ENCODE data around the gene NAA40. TPM values are rescaled to one million over a fixed set of nuclear protein-coding genes. Genes with fewer than 3 reads are reported as not detected.

NAA40 gene
- total and polyA plus RNA-seq, 10 of the 15 experiments (the other 5 are each of a cell fraction or from before 2014, with no cell fraction given), result 4.8 to 31.6 (median 22.2) TPM

DNA sequence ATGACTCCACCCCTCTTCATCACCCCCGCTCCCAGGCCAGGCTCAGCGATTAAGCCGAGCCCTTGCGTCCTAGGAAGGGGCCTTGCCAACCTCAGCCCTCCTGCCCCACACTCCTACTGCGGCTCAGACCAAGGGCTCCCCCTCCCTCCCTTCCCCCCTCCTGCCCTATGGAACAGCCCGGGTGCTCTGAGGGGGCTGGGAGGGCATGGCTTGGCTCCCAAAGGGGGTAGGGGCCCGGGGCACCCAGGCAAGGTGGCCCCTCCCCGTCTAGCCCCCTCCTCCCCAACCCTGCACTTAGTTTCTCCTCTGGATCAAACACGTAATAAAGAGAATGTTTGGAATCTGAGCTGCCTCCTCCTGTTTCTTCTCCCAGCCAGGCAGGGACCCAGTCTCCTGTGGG lies 28.1 kb upstream of the NAA40 start:
- intact Hi-C loops (cut with micrococcal nuclease; ENCODE audit: unreplicated experiment), result no loop called here
- ChIA-PET SMC1A (ENCODE audit: uncharacterized antibody, unreplicated experiment) (no interaction called here), POLR2A (no interaction called here), CTCF (interaction anchor here (0.8 kb wide), 1 partner anchor 32 kb away, joined by 3 read pairs; no protein-coding TSS in a partner anchor), RAD21 (ENCODE audit: unreplicated experiment) (no interaction called here)
- no peak for DNase-seq (ENCODE audit: low read depth, low spot score)
- BruUV-seq (replicated peaks), result no TSS peak
- Histone ChIP-seq H3K4me1 (ENCODE audit: control insufficient read depth, insufficient read depth, low read length) (no peaks in the 10 kb centered on the region), H3K4me2 (ENCODE audit: control insufficient read depth, insufficient read depth) (no peak overlapping the region), H4K20me1 (ENCODE audit: control insufficient read depth, insufficient read depth) (no peaks in the 10 kb centered on the region), H2AFZ (ENCODE audit: control insufficient read depth, low read depth, low read length) (no peak overlapping the region), H3K79me2 (ENCODE audit: control insufficient read depth, insufficient read depth, low read length) (no peaks in the 10 kb centered on the region), H3K9me3 (replicated peaks; ENCODE audit: control insufficient read depth, insufficient read depth, low read length) (no peaks in the 10 kb centered on the region), H3K27ac (ENCODE audit: control insufficient read depth, insufficient read depth) (no peak overlapping the region), H3K27me3 (replicated peaks in 1 of 2; ENCODE audit: control insufficient read depth in 2 of 2, insufficient read depth in 2 of 2, low read length in 1 of 2) (no peaks in the 10 kb centered on the region; a peak in 1 of 4 replicates), H3K9ac (ENCODE audit: control insufficient read depth, insufficient read depth, low read length) (no peak overlapping the region), H3K4me3 (no peak overlapping the region), H3K36me3 (ENCODE audit: control insufficient read depth in 2 of 2, insufficient read depth in 2 of 2, low read length in 1 of 2) (peaks cover 7 to 16% of the 10 kb centered on the region in 2 experiments; a peak in 3 of 4 replicates)
- in situ Hi-C loops (cut with MboI), result no loop called here
- FAIRE-seq, result no peak
- TF ChIP-seq USF1 (IDR thresholded peaks at IDR 0.05; ENCODE audit: borderline replicate concordance, extremely low read length, insufficient read depth, low read depth, low read length), result no peak
- TF ChIP-seq, protein P1, sequence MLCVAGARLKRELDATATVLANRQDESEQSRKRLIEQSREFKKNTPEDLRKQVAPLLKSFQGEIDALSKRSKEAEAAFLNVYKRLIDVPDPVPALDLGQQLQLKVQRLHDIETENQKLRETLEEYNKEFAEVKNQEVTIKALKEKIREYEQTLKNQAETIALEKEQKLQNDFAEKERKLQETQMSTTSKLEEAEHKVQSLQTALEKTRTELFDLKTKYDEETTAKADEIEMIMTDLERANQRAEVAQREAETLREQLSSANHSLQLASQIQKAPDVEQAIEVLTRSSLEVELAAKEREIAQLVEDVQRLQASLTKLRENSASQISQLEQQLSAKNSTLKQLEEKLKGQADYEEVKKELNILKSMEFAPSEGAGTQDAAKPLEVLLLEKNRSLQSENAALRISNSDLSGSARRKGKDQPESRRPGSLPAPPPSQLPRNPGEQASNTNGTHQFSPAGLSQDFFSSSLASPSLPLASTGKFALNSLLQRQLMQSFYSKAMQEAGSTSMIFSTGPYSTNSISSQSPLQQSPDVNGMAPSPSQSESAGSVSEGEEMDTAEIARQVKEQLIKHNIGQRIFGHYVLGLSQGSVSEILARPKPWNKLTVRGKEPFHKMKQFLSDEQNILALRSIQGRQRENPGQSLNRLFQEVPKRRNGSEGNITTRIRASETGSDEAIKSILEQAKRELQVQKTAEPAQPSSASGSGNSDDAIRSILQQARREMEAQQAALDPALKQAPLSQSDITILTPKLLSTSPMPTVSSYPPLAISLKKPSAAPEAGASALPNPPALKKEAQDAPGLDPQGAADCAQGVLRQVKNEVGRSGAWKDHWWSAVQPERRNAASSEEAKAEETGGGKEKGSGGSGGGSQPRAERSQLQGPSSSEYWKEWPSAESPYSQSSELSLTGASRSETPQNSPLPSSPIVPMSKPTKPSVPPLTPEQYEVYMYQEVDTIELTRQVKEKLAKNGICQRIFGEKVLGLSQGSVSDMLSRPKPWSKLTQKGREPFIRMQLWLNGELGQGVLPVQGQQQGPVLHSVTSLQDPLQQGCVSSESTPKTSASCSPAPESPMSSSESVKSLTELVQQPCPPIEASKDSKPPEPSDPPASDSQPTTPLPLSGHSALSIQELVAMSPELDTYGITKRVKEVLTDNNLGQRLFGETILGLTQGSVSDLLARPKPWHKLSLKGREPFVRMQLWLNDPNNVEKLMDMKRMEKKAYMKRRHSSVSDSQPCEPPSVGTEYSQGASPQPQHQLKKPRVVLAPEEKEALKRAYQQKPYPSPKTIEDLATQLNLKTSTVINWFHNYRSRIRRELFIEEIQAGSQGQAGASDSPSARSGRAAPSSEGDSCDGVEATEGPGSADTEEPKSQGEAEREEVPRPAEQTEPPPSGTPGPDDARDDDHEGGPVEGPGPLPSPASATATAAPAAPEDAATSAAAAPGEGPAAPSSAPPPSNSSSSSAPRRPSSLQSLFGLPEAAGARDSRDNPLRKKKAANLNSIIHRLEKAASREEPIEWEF (IDR thresholded peaks at IDR 0.05; ENCODE audit: insufficient replicate concordance, low read depth, low read length), result no peak
- TF ChIP-seq SRF (IDR thresholded peaks at IDR 0.05; ENCODE audit: low read depth in 2 of 2, low read length in 2 of 2), result no peak
- TF ChIP-seq ETV6 (conservative IDR thresholded peaks at IDR 0.05 in 1 of 2, IDR thresholded peaks at IDR 0.05 in 1 of 2; ENCODE audit: borderline replicate concordance in 1 of 2, low read depth in 1 of 2), result no peak
- no peak for ATAC-seq
- WGBS (ENCODE audit: insufficient coverage, insufficient replicate concordance, low lambda C conversion rate, missing lambda C conversion rate), result no CpG with 5 or more reads among the region's 9 CpGs

All from GM12878 (cell line).